Measurements from ENCODE around the gene SBNO2.
"Not testable (repeated sequence)": the region's sequence is repeated elsewhere in the genome, so short reads cannot be mapped to it uniquely, and the experiment has no call there.

Gene SBNO2

GRCh38 chr19:1123381-1123780, 50.7 kb downstream of the SBNO2 start:
- Histone ChIP-seq H3K27me3 (ENCODE audit: control insufficient read depth, insufficient read depth, low read length) (no peaks in the 10 kb centered on the region), H3K9me3 (replicated peaks; ENCODE audit: low read length) (no peaks in the 10 kb centered on the region), H3K4me2 (ENCODE audit: low read length) (no peak overlapping the region), H3K36me3 (ENCODE audit: insufficient read depth, low read length) (peaks cover 86% of the 10 kb centered on the region), H3K4me3 (ENCODE audit: low read length) (no peak overlapping the region), H3K9ac (ENCODE audit: low read depth, low read length) (no peak overlapping the region), H3K4me1 (ENCODE audit: control insufficient read depth, insufficient read depth, low read length) (peaks cover 25% of the 10 kb centered on the region)

GRCh38 chr19:1122972-1123363, 51.1 kb downstream of the SBNO2 start:
- H3K9me3 ChIP-seq (replicated peaks; ENCODE audit: low read length) = no peaks in the 10 kb centered on the region
- no peak overlapping the region for H3K4me2 ChIP-seq (ENCODE audit: low read length)
- no peak overlapping the region for H3K4me3 ChIP-seq (ENCODE audit: low read length)
- H3K4me1 ChIP-seq (ENCODE audit: control insufficient read depth, insufficient read depth, low read length) = peaks cover 24% of the 10 kb centered on the region
- no peaks in the 10 kb centered on the region for H3K27me3 ChIP-seq (ENCODE audit: control insufficient read depth, insufficient read depth, low read length)
- no peak overlapping the region for H3K9ac ChIP-seq (ENCODE audit: low read depth, low read length)
- peaks cover 88% of the 10 kb centered on the region for H3K36me3 ChIP-seq (ENCODE audit: insufficient read depth, low read length)

DNA sequence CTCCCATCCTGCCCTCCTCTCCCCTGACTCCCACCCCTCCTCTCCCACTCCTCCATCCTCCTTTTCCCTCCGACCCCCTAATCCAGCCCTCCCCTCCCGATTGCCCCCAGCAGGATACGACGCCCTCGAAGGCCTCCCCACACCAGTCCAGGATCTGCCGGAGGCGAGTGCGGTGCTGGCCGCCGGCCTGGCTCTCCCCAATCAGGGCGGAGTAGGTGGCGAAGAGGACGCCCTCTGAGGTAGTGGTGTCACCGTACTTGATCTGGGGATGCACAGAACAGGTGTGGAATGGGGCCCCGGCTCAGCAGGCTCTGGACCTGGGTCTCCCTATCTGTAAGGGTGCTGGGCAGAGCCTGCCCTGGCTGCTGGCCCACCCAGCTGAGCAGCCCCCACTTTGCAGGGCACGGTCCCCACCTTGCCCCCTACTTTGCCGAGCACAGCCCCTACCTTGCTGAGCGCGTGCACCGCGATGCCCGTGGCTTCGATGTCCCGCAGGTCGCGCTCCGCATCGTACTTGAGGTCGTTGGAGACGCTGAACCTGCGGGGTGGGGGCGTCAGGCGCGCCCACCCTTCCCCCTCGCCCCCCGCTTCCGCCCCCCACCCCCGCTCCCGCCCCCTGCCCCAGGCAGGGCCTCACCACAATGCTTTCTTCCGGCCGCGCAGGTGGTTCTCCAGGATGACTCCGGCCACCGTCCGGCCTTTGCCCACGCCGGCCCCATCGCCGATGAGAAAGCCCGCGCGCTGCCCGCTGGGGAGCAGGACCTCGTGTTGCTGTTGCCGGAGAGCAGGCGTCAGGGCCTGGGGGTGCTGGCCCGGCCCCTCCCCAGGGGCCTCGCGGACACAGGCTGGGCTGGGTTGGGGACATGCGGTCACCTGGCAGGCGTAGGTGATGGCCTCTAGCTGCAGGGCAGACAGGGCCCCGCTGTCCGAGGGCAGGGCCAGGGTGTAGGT, 51.8 kb downstream of the SBNO2 start:
- Histone ChIP-seq H3K4me3 (ENCODE audit: low read length) (no peak overlapping the region), H3K4me2 (ENCODE audit: low read length) (no peak overlapping the region), H3K36me3 (ENCODE audit: insufficient read depth, low read length) (peaks cover 88% of the 10 kb centered on the region), H3K9ac (ENCODE audit: low read depth, low read length) (no peak overlapping the region), H3K9me3 (replicated peaks; ENCODE audit: low read length) (no peaks in the 10 kb centered on the region), H3K4me1 (ENCODE audit: control insufficient read depth, insufficient read depth, low read length) (peaks cover 19% of the 10 kb centered on the region), H3K27me3 (ENCODE audit: control insufficient read depth, insufficient read depth, low read length) (no peaks in the 10 kb centered on the region)

DNA sequence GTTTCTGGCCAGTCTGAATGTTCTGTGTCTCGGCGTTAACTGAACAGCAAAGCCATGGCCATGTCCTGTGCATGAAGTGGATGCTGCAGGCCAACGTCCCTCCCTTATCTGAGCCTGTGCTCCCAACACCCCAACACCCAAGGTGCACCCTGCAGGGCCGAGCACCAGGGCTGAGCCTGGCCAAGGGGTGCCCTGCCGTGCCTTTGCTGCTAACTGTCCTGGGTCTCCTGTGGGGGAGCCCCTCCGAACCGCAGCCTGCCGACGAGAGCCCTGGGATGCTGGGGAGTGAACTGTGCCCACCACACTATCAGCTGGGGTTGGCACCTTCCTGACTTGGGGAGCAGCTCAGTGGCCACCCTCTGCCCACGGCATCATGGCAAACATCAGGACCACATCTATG, 52.7 kb downstream of the SBNO2 start:
- Histone ChIP-seq H3K36me3 (ENCODE audit: insufficient read depth, low read length) (peaks cover 87% of the 10 kb centered on the region), H3K27me3 (ENCODE audit: control insufficient read depth, insufficient read depth, low read length) (no peaks in the 10 kb centered on the region), H3K9me3 (replicated peaks; ENCODE audit: low read length) (no peaks in the 10 kb centered on the region), H3K4me1 (ENCODE audit: control insufficient read depth, insufficient read depth, low read length) (peaks cover 10% of the 10 kb centered on the region), H3K9ac (ENCODE audit: low read depth, low read length) (no peak overlapping the region), H3K4me3 (ENCODE audit: low read length) (no peak overlapping the region), H3K4me2 (ENCODE audit: low read length) (no peak overlapping the region)

DNA sequence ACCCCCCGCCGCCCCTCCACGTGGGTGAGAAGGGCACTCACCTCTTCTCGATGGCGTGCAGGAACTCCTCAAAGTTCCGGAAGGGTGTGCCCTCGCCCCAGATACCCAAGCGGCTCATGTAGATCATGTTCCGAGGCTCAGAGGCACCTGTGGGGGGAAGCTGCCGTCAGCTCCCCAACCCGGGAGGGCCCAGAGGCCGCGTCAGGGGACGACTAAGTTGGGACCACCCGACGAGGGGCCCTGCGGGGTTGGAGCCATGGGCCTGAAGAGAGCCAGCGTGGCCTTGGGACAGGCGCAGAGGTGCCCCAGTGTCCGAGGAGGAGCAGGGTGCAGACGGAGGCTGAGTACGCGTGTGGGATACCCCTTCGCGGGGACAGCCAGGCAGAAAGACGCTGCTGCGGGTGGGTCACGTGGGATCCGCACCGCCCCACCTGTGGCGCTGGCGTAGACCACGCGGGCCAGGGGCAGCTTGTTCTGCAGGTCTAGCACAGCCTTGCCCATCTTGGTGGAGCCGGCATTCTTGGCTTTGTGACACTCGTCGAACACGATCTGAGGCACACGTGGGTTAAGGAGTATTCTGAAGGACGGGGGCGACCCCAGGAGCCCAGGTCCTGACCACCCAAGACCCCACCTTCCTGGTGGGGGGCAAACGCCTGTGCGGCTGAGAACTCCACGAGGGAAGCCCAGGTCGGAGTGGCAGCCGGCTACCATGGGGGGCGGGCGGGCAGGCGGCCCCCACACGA, 54.4 kb downstream of the SBNO2 start:
- Histone ChIP-seq H3K9ac (ENCODE audit: low read depth, low read length) (no peak overlapping the region), H3K4me1 (ENCODE audit: control insufficient read depth, insufficient read depth, low read length) (no peaks in the 10 kb centered on the region), H3K36me3 (ENCODE audit: insufficient read depth, low read length) (peaks cover 82% of the 10 kb centered on the region), H3K4me2 (ENCODE audit: low read length) (no peak overlapping the region), H3K9me3 (replicated peaks; ENCODE audit: low read length) (no peaks in the 10 kb centered on the region), H3K27me3 (ENCODE audit: control insufficient read depth, insufficient read depth, low read length) (no peaks in the 10 kb centered on the region), H3K4me3 (ENCODE audit: low read length) (no peak overlapping the region)

GRCh38 chr19:1118999-1119398, 55.1 kb downstream of the SBNO2 start:
- no peak overlapping the region for H3K9ac ChIP-seq (ENCODE audit: low read depth, low read length)
- no peak overlapping the region for H3K4me3 ChIP-seq (ENCODE audit: low read length)
- H3K9me3 ChIP-seq (replicated peaks; ENCODE audit: low read length) = no peaks in the 10 kb centered on the region
- H3K36me3 ChIP-seq (ENCODE audit: insufficient read depth, low read length) = peaks cover 81% of the 10 kb centered on the region
- peaks cover 3% of the 10 kb centered on the region for H3K4me1 ChIP-seq (ENCODE audit: control insufficient read depth, insufficient read depth, low read length)
- H3K27me3 ChIP-seq (ENCODE audit: control insufficient read depth, insufficient read depth, low read length) = no peaks in the 10 kb centered on the region
- no peak overlapping the region for H3K4me2 ChIP-seq (ENCODE audit: low read length)

GRCh38 chr19:1117654-1118053, 56.4 kb downstream of the SBNO2 start:
- Histone ChIP-seq H3K4me1 (ENCODE audit: control insufficient read depth, insufficient read depth, low read length) (peaks cover 13% of the 10 kb centered on the region), H3K27me3 (ENCODE audit: control insufficient read depth, insufficient read depth, low read length) (no peaks in the 10 kb centered on the region), H3K36me3 (ENCODE audit: insufficient read depth, low read length) (peaks cover 79% of the 10 kb centered on the region)

GRCh38 chr19:1116726-1117581, 57.1 kb downstream of the SBNO2 start:
- Histone ChIP-seq H3K4me2 (ENCODE audit: low read length) (no peak overlapping the region), H3K4me3 (ENCODE audit: low read length) (no peak overlapping the region), H3K9ac (ENCODE audit: low read depth, low read length) (no peak overlapping the region), H3K27me3 (ENCODE audit: control insufficient read depth, insufficient read depth, low read length) (no peaks in the 10 kb centered on the region), H3K4me1 (ENCODE audit: control insufficient read depth, insufficient read depth, low read length) (peaks cover 13% of the 10 kb centered on the region), H3K36me3 (ENCODE audit: insufficient read depth, low read length) (peaks cover 81% of the 10 kb centered on the region), H3K9me3 (replicated peaks; ENCODE audit: low read length) (no peaks in the 10 kb centered on the region)

More at GRCh38 chr19:1117654-1118053, 56.4 kb downstream of the SBNO2 start:
- Histone ChIP-seq H3K9me3 (replicated peaks; ENCODE audit: low read length) (no peaks in the 10 kb centered on the region), H3K4me2 (ENCODE audit: low read length) (no peak overlapping the region), H3K9ac (ENCODE audit: low read depth, low read length) (no peak overlapping the region), H3K4me3 (ENCODE audit: low read length) (no peak overlapping the region)

GRCh38 chr19:1115646-1116420, 58.2 kb downstream of the SBNO2 start:
- H3K27me3 ChIP-seq (ENCODE audit: control insufficient read depth, insufficient read depth, low read length) = no peaks in the 10 kb centered on the region
- peaks cover 74% of the 10 kb centered on the region for H3K36me3 ChIP-seq (ENCODE audit: insufficient read depth, low read length)
- H3K9me3 ChIP-seq (replicated peaks; ENCODE audit: low read length) = no peaks in the 10 kb centered on the region
- H3K4me2 ChIP-seq (ENCODE audit: low read length) = no peak overlapping the region
- no peak overlapping the region for H3K9ac ChIP-seq (ENCODE audit: low read depth, low read length)
- H3K4me3 ChIP-seq (ENCODE audit: low read length) = no peak overlapping the region
- peaks cover 13% of the 10 kb centered on the region for H3K4me1 ChIP-seq (ENCODE audit: control insufficient read depth, insufficient read depth, low read length)

DNA sequence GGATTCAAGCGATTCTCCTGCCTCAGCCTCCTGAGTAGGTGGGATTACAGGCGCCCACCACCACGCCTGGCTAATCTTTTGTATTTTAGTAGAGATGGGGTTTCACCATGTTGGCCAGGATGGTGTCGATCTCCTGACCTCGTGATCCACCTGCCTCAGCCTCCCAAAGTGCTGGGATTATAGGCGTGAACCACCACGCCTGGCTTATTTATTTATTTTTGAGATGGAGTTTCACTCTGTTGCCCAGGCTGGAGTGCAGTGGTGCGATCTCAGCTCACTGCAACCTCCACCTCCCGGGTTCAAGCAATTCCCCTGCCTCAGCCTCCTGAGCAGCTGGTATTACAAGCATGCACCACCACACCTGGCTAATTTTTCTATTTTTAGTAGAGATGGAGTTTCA, 59.3 kb downstream of the SBNO2 start:
- H3K4me1 ChIP-seq (ENCODE audit: control insufficient read depth, insufficient read depth, low read length) = peaks cover 13% of the 10 kb centered on the region
- H3K4me3 ChIP-seq (ENCODE audit: low read length); H3K27me3 ChIP-seq (ENCODE audit: control insufficient read depth, insufficient read depth, low read length); H3K4me2 ChIP-seq (ENCODE audit: low read length); H3K9ac ChIP-seq (ENCODE audit: low read depth, low read length); H3K9me3 ChIP-seq (replicated peaks; ENCODE audit: low read length): not testable (repeated sequence)
- H3K36me3 ChIP-seq (ENCODE audit: insufficient read depth, low read length) = peaks cover 74% of the 10 kb centered on the region
